Cortex of kidney (tissue), 1 donor: ENCODE results near the gene GZMH.
"Not testable (repeated sequence)": the region's sequence is repeated elsewhere in the genome, so short reads cannot be mapped to it uniquely, and the experiment has no call there.

Experiments used
- DNase-seq: peaks from one replicate; lab custom pipeline; 2025; lab: John Stamatoyannopoulos, UW

GZMH gene

GRCh38 chr14:24595073-24595808 lies 14.2 kb downstream of the GZMH start:
- DNase-seq: no peak

- not testable (repeated sequence) for DNase-seq
Measured at GRCh38 chr14:24591004-24591403, 18.5 kb downstream of the GZMH start.

DNA sequence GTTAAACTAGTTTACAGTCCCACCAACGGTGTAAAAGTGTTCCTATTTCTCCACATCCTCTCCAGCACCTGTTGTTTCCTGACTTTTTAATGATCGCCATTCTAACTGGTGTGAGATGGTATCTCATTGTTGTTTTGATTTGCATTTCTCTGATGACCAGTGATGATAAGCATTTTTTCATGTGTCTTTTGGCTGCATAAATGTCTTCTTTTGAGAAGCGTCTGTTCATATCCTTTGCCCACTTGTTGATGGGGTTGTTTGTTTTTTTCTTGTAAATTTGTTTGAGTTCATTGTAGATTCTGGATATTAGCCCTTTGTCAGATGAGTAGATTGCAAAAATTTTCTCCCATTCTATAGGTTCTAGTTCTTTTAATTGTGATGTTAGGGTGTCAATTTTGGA lies 25.1 kb downstream of the GZMH start:
- not testable (repeated sequence) for DNase-seq

GRCh38 chr14:24578558-24578957 lies 30.9 kb downstream of the GZMH start:
- DNase-seq: no peak

DNA sequence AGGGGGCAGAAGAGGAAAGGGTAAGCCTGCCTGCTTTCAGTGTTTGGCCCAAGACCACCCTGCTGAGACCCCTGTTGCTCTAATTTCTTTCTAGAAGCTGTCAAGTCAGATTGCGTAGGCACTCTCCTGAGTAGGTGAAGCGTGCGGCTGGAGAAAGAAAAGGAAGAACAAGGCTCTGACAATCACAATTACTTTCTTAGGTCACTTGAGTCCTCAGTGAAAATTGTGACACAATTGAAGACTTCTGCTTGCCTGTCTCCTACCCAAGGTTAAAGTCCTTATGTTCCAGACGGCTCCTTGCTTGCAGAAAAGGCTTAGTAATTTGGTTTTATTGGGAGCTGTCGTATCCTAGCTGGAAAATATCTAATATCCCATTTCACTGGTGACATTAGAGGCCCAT lies 32.7 kb downstream of the GZMH start:
- no peak for DNase-seq

DNA sequence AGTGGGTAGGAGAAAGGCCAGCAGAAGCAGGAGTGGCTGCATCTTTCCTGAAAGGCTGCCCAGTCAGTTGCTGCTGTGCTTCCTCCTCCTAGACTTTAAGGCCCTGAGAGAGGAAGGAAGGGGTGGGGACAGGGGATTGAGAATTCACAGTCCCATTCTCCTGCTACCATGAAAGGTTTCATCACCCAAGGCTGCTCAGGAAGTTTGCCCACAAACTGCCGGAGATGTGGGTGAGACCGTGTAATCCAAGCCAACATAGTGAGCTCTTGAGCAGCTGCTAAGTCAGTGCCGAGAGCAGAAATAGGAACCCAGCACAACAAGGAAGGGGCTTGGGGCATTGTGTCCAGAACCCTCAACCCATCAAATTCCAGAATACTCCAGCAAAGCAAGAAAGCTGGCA lies 33.3 kb downstream of the GZMH start, which contains the start of gene CTSG:
Gene CTSG, minus strand, starts transcription at position 69 of the 400 bp plus-strand sequence. Its CDS starts 27 bp downstream, at position 42.
- DNase-seq: no peak

DNA sequence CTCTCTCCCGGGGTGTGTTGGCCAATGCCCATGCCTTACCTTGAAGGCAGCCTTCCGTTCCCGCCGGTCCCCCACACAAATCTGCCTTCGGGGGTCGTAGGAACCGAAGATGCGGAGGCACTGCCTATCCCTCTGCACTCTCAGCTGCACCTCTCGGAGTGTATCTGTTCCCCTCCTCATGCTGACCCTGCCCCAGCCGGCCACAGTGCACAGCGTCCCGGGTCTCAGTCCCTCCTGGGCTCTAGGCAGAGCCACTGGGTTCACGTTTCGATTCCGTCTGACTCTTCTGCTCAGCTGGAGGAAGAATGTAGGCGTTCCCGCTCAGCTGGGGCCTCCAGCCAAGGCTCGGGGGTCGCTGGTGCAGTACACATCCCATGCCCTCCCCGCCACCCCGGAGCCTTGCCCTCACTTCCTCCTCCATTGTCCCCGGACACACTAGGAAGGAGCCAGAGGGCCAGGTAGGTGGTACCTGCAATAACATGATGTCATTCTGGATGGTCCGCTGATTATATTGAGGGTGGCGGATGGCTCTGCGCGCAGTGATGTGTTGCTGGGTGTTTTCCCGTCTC lies 35.2 kb downstream of the GZMH start:
- DNase-seq: no peak

GRCh38 chr14:24566318-24566717 lies 43.2 kb downstream of the GZMH start:
- DNase-seq: no peak

GRCh38 chr14:24565766-24566165 lies 43.7 kb downstream of the GZMH start:
- no peak for DNase-seq

DNA sequence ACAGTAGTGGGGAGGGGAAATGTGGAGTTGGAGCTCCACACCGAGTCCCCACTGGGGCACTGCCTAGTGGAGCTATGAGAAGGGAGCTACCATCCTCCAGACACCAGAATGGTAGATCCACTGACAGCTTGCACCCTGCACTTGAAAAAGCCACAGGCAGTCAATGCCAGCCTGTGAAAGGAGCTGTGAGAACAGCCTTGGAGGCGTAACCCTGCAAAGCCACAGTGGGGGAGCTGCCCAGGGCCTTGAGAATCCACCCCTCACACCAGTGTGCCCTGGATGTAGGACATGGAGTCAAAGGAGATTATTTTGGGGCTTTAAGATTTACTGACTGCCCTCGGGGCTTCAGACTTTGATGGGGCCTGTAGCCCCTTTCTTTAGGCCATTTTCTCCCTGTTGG lies 46.0 kb downstream of the GZMH start:
- DNase-seq: no peak

DNA sequence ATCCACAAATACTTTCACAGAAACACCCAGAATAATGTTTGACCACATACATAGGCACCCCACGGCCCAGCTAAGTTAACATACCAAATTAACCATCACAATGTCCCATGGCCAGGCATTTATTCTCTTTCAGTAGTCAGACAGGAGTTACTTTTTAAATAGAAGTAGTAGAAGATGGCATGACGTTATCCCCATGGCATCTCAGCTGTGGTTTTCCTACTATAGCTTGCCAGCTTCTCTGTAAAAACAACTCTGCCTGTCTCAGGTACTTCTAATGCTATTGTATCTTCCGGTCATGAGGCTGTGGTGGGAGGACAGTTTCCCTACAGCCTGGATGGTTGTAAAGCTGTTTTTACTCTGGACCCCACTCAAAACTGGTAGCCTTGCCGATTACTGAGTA lies 52.7 kb downstream of the GZMH start:
- no peak for DNase-seq
